ENCODE results near the gene HS6ST3. TPM values are rescaled to one million over a fixed set of nuclear protein-coding genes. Genes with fewer than 3 reads are reported as not detected.

HS6ST3 gene
- total RNA-seq, 1 donor from 2014 or later = 0.26 TPM

GRCh38 chr13:96860882-96861281 is 771.0 kb downstream of the HS6ST3 start:
- no peak for TF ChIP-seq CTCF (conservative IDR thresholded peaks at IDR 0.05)
- Mint-ChIP-seq H3K4me3 (no peak overlapping the region), H3K27ac (ENCODE audit: unreplicated experiment) (no peak overlapping the region), H3K9me3 (peaks cover 3% of the 10 kb centered on the region), H3K27me3 (ENCODE audit: low read depth) (no peaks in the 10 kb centered on the region), H3K4me1 (no peaks in the 10 kb centered on the region), H3K36me3 (ENCODE audit: low read depth) (no peaks in the 10 kb centered on the region)
- no peak for DNase-seq (ENCODE audit: low read depth, low spot score)

GRCh38 chr13:96862093-96862492 is 772.2 kb downstream of the HS6ST3 start:
- DNase-seq (ENCODE audit: low read depth, low spot score) = no peak
- H3K4me1 Mint-ChIP-seq = no peaks in the 10 kb centered on the region
- no peak for TF ChIP-seq CTCF (conservative IDR thresholded peaks at IDR 0.05)
- peaks cover 3% of the 10 kb centered on the region for H3K9me3 Mint-ChIP-seq
- H3K4me3 Mint-ChIP-seq = no peak overlapping the region
- H3K36me3 Mint-ChIP-seq (ENCODE audit: low read depth) = no peaks in the 10 kb centered on the region
- peaks cover 3% of the 10 kb centered on the region for H3K27me3 Mint-ChIP-seq (ENCODE audit: low read depth)
- H3K27ac Mint-ChIP-seq (ENCODE audit: unreplicated experiment) = no peak overlapping the region

- Mint-ChIP-seq H3K36me3 (ENCODE audit: low read depth) (no peaks in the 10 kb centered on the region), H3K27me3 (ENCODE audit: low read depth) (peaks cover 3% of the 10 kb centered on the region), H3K9me3 (peaks cover 3% of the 10 kb centered on the region), H3K4me1 (no peaks in the 10 kb centered on the region), H3K27ac (ENCODE audit: unreplicated experiment) (no peak overlapping the region), H3K4me3 (no peak overlapping the region)
- DNase-seq (ENCODE audit: low read depth, low spot score) = no peak
- TF ChIP-seq CTCF (conservative IDR thresholded peaks at IDR 0.05) = no peak
Observed at GRCh38 chr13:96862999-96863398, 773.1 kb downstream of the HS6ST3 start.

- H3K4me1 Mint-ChIP-seq = no peaks in the 10 kb centered on the region
- H3K9me3 Mint-ChIP-seq = peaks cover 7% of the 10 kb centered on the region
- no peaks in the 10 kb centered on the region for H3K36me3 Mint-ChIP-seq (ENCODE audit: low read depth)
- no peak for TF ChIP-seq CTCF (conservative IDR thresholded peaks at IDR 0.05)
- H3K27me3 Mint-ChIP-seq (ENCODE audit: low read depth) = peaks cover 20% of the 10 kb centered on the region
- no peak for DNase-seq (ENCODE audit: low read depth, low spot score)
- no peak overlapping the region for H3K27ac Mint-ChIP-seq (ENCODE audit: unreplicated experiment)
- H3K4me3 Mint-ChIP-seq = no peak overlapping the region
Observed at GRCh38 chr13:96871469-96871868, 781.6 kb downstream of the HS6ST3 start.

GRCh38 chr13:96880419-96880818 is 790.5 kb downstream of the HS6ST3 start:
- peaks cover 2% of the 10 kb centered on the region for H3K27me3 Mint-ChIP-seq (ENCODE audit: low read depth)
- H3K9me3 Mint-ChIP-seq = peaks cover 13% of the 10 kb centered on the region
- H3K36me3 Mint-ChIP-seq (ENCODE audit: low read depth) = no peaks in the 10 kb centered on the region
- H3K4me3 Mint-ChIP-seq = no peak overlapping the region
- no peak overlapping the region for H3K27ac Mint-ChIP-seq (ENCODE audit: unreplicated experiment)
- no peaks in the 10 kb centered on the region for H3K4me1 Mint-ChIP-seq
- no peak for DNase-seq (ENCODE audit: low read depth, low spot score)
- TF ChIP-seq CTCF (conservative IDR thresholded peaks at IDR 0.05) = no peak

Small RNAs within 50 kb of the gene (microRNA-seq; reads per million reads assigned to microRNA genes)
- gene MIR4501 = not detected

Other genes starting within 250 kb of the HS6ST3 start
- 31.5 and 32.9 TPM in 2 replicates for gene UGGT2, start 36.7 kb upstream of the HS6ST3 start, total RNA-seq